Activated T-helper 1 cell treated with Interleukin-2 at 50 U/mL for 16 hours (primary cell): ENCODE measurements around the gene MYO10.

Experiments
- DNase-seq: peaks from one replicate; pipeline ENCODE4 v3.0.0-alpha.2; 2020; ENCODE audit warnings: low read depth

The MYO10 gene

GRCh38 chr5:16812448-16812847, 123.6 kb downstream of the MYO10 start:
- DNase-seq = no peak

GRCh38 chr5:16810208-16810854, 125.8 kb downstream of the MYO10 start:
- DNase-seq = no peak

- DNase-seq = no peak
Observed at GRCh38 chr5:16809395-16810207, 126.5 kb downstream of the MYO10 start.

GRCh38 chr5:16809010-16809394, 127.1 kb downstream of the MYO10 start:
- no peak for DNase-seq

GRCh38 chr5:16808021-16808420, 128.1 kb downstream of the MYO10 start:
- DNase-seq = no peak

- no peak for DNase-seq
Observed at GRCh38 chr5:16807547-16807864, 128.6 kb downstream of the MYO10 start.

- DNase-seq = no peak
Observed at GRCh38 chr5:16806711-16807546, 129.2 kb downstream of the MYO10 start.

- no peak for DNase-seq
Observed at GRCh38 chr5:16805486-16805885, 130.6 kb downstream of the MYO10 start.

- no peak for DNase-seq
Observed at GRCh38 chr5:16803831-16804230, 132.3 kb downstream of the MYO10 start.

GRCh38 chr5:16800477-16800876, 135.6 kb downstream of the MYO10 start:
- DNase-seq = no peak

- DNase-seq = no peak
Observed at GRCh38 chr5:16799796-16800195, 136.3 kb downstream of the MYO10 start.

- DNase-seq = no peak
Observed at GRCh38 chr5:16797951-16798350, 138.1 kb downstream of the MYO10 start.

- DNase-seq = no peak
Observed at GRCh38 chr5:16794269-16794913, 141.7 kb downstream of the MYO10 start.

GRCh38 chr5:16792598-16793275, 143.4 kb downstream of the MYO10 start:
- no peak for DNase-seq

GRCh38 chr5:16791904-16792597, 144.0 kb downstream of the MYO10 start:
- DNase-seq = no peak

- DNase-seq = no peak
Observed at GRCh38 chr5:16791036-16791705, 144.9 kb downstream of the MYO10 start.

GRCh38 chr5:16788957-16789356, 147.1 kb downstream of the MYO10 start:
- no peak for DNase-seq

- no peak for DNase-seq
Observed at GRCh38 chr5:16787278-16787677, 148.8 kb downstream of the MYO10 start.

GRCh38 chr5:16784843-16785791, 151.0 kb downstream of the MYO10 start:
- no peak for DNase-seq
